H1 (cell line): ENCODE data around the gene TRIM31. TPM values are rescaled to one million over a fixed set of nuclear protein-coding genes. Genes with fewer than 3 reads are reported as not detected.

Experiments used
- BRCA1 ChIP-seq: IDR thresholded peaks from 2 replicates; pipeline ENCODE4 v1.6.1; 2012; ENCODE audit warnings: low read depth, low read length, improper control_type of control experiment
- CTBP2 ChIP-seq: IDR thresholded peaks from 2 replicates; pipeline ENCODE4 v1.7.0; 2011; ENCODE audit warnings: borderline replicate concordance, mild to moderate bottlenecking, moderate library complexity, mixed read lengths, low read length; ENCODE audit not compliant: insufficient read depth, insufficient read length
- GABPA ChIP-seq: IDR thresholded peaks from 2 replicates; pipeline ENCODE4 v1.6.1; 2011; ENCODE audit warnings: mild to moderate bottlenecking, low read length, moderate library complexity, borderline replicate concordance; ENCODE audit not compliant: insufficient read depth
- NANOG ChIP-seq: IDR thresholded peaks from 2 replicates; pipeline ENCODE4 v1.6.1; 2011; ENCODE audit warnings: low read length, low read depth, mild to moderate bottlenecking, inconsistent platforms; ENCODE audit not compliant: insufficient read depth, poor library complexity, severe bottlenecking
- RFX5 ChIP-seq: IDR thresholded peaks from 2 replicates; pipeline ENCODE4 v1.6.1; 2011; ENCODE audit warnings: low read depth, low read length, improper control_type of control experiment, borderline replicate concordance
- RXRA ChIP-seq: IDR thresholded peaks from 2 replicates; pipeline ENCODE4 v1.6.1; 2011; ENCODE audit warnings: low read depth, mild to moderate bottlenecking, low read length, moderate library complexity; ENCODE audit not compliant: insufficient read depth
- SP4 ChIP-seq: IDR thresholded peaks from 2 replicates; pipeline ENCODE4 v1.6.1; 2012; ENCODE audit warnings: low read length, inconsistent platforms
- polyA plus RNA-seq, 7 experiments: library from polyadenylated mRNA; depleted of rRNA in 3 of 7; stranded (reverse) in 5 of 7; unstranded in 2 of 7; fragments of >200 nt in 5 of 7; fragments of 200-250 nt in 2 of 7; gene quantifications; 1 replicate in 5 of 7; 2 replicates in 1 of 7; 4 replicates in 1 of 7; pipeline versions ENCODE4 v1.2.1 to v1.2.3, GENCODE V29; 2011 to 2013; ENCODE audit warnings: missing spikeins in 2 of 7, mixed read lengths in 2 of 7
- total RNA-seq: library from RNA; stranded (reverse); fragmentation: NEBNext Ultra II Directional; extraction: Animal tissue kit (Norgen Biotek cat#: 25700); gene quantifications from 2 replicates; pipeline ENCODE4 v1.2.1, GENCODE V29; 2021

The TRIM31 gene
- total and polyA plus RNA-seq, 2 of the 8 experiments (the other 6 are each of a cell fraction or from before 2014, with no cell fraction given): not detected

DNA sequence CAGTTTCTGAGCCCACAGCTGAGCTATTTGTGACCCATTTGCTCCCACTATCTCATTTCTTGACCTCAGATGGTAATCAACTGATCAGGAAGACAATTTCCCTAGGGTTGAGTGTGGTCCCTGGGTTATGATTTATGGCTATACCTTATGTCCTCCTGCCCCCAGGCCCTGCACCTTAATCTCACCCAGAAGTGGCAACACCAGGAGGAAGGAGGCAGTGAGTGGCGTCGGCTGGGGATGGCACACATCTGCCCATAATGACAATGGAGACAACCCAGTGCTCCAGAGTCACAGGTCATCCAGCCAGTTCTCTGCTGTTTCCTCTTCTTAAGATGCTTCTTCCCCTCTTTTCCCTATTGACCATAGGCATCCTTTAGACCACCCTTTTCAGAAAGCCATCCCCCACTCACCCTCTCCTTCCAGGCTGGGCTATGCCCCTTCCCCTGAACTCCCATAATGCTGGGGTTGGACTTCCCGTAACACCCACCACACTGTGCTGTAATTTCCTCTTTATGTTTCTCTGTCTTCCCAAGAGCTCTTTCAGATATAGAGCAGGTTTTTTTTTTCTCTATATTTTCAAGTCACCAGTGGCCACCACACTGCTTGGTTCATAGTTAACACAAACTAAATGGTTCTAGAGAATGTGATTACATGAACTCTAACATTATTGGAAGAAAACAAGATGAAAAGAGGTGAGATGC lies 40.2 kb upstream of the TRIM31 start (continued):
- TF ChIP-seq CTBP2 (no peak), RXRA (no peak), SP4 (no peak), GABPA (no peak), BRCA1 (no peak), RFX5 (no peak), NANOG (no peak)
